Neural crest cell (in vitro differentiated cells): ENCODE measurements around the gene PPDPF. TPM values are rescaled to one million over a fixed set of nuclear protein-coding genes. Genes with fewer than 3 reads are reported as not detected.

Experiments used
- DNase-seq: peaks from one replicate; pipeline ENCODE4 v3.0.0; 2021; ENCODE audit warnings: low read depth, mixed read lengths, low spot score
- H3K27ac Mint-ChIP-seq: one replicate; pipeline ENCODE4 v1.8.0; 2021; ENCODE audit warnings: mild to moderate bottlenecking, mixed read lengths; ENCODE audit not compliant: unreplicated experiment
- H3K27me3 Mint-ChIP-seq: 2 replicates; pipeline ENCODE4 v1.8.0; 2021; ENCODE audit warnings: low read depth, mild to moderate bottlenecking, mixed read lengths
- H3K36me3 Mint-ChIP-seq: 2 replicates; pipeline ENCODE4 v1.8.0; 2021; ENCODE audit warnings: low read depth, mild to moderate bottlenecking, mixed read lengths
- H3K4me1 Mint-ChIP-seq: 2 replicates; pipeline ENCODE4 v1.8.0; 2021; ENCODE audit warnings: mixed read lengths
- H3K4me3 Mint-ChIP-seq: one replicate; pipeline ENCODE4 v1.8.0; 2021; ENCODE audit warnings: mild to moderate bottlenecking, mixed read lengths
- H3K9me3 Mint-ChIP-seq: 2 replicates; pipeline ENCODE4 v1.8.0; 2021; ENCODE audit warnings: mixed read lengths
- CTCF ChIP-seq: fragments of 200-600 bp; sonication (generic); conservative IDR thresholded peaks from 2 replicates; pipeline ENCODE4 v1.5.0; 2021; ENCODE audit warnings: antibody characterized with exemption, mild to moderate bottlenecking
- total RNA-seq: library from RNA; stranded (reverse); gene quantifications from 2 replicates; pipeline ENCODE4 v1.2.1, GENCODE V29; 2021

The PPDPF gene
- total RNA-seq, 1 donor from 2014 or later = 201 TPM

DNA sequence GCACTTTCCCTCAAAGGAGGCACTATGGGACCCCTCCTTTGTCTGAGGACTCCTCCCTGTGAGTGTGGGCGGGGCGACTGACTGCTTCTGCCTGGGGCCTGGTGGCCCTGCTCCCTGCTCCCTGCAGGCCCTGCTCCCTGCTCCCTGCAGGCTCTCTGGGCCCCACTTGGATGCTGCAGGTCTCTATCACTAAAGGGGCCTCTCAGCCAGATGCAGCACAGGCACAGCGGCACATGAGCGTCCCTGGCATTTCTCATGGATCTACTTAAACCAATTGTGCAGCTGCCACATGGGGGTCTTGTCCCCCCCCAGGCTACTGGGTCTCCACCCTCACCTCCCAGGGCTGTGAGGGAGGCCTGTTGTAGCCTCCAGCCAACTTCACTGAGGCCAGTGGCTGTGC, 29.5 kb upstream of the PPDPF start:
- no peak for DNase-seq
- no peak overlapping the region for H3K4me3 Mint-ChIP-seq
- H3K27me3 Mint-ChIP-seq = peaks cover 42% of the 10 kb centered on the region
- TF ChIP-seq CTCF = no peak
- no peaks in the 10 kb centered on the region for H3K36me3 Mint-ChIP-seq
- peaks cover 6% of the 10 kb centered on the region for H3K9me3 Mint-ChIP-seq
- no peaks in the 10 kb centered on the region for H3K4me1 Mint-ChIP-seq
- H3K27ac Mint-ChIP-seq = no peak overlapping the region

GRCh38 chr20:63491635-63492230, 28.8 kb upstream of the PPDPF start:
- Mint-ChIP-seq H3K27ac (no peak overlapping the region), H3K27me3 (peaks cover 46% of the 10 kb centered on the region), H3K36me3 (no peaks in the 10 kb centered on the region), H3K4me3 (no peak overlapping the region), H3K4me1 (no peaks in the 10 kb centered on the region), H3K9me3 (peaks cover 6% of the 10 kb centered on the region)
- no peak for DNase-seq
- TF ChIP-seq CTCF = no peak

- no peak for TF ChIP-seq CTCF
- Mint-ChIP-seq H3K36me3 (no peaks in the 10 kb centered on the region), H3K4me1 (no peaks in the 10 kb centered on the region), H3K4me3 (no peak overlapping the region), H3K9me3 (peaks cover 6% of the 10 kb centered on the region), H3K27me3 (peaks cover 48% of the 10 kb centered on the region), H3K27ac (no peak overlapping the region)
- no peak for DNase-seq
These were observed 28.0 kb upstream of the PPDPF start for GRCh38 chr20:63492518-63492917.

- H3K27me3 Mint-ChIP-seq = peaks cover 49% of the 10 kb centered on the region
- DNase-seq = no peak
These were observed 27.6 kb upstream of the PPDPF start for GRCh38 chr20:63492982-63493381.

GRCh38 chr20:63493563-63494020, 27.0 kb upstream of the PPDPF start:
- Mint-ChIP-seq H3K36me3 (no peaks in the 10 kb centered on the region), H3K4me3 (no peak overlapping the region), H3K9me3 (peaks cover 6% of the 10 kb centered on the region), H3K27ac (no peak overlapping the region), H3K4me1 (no peaks in the 10 kb centered on the region), H3K27me3 (peaks cover 49% of the 10 kb centered on the region)
- TF ChIP-seq CTCF = no peak
- no peak for DNase-seq

More at GRCh38 chr20:63492982-63493381, 27.6 kb upstream of the PPDPF start:
- no peak for TF ChIP-seq CTCF
- Mint-ChIP-seq H3K27ac (no peak overlapping the region), H3K36me3 (no peaks in the 10 kb centered on the region), H3K9me3 (peaks cover 6% of the 10 kb centered on the region), H3K4me1 (no peaks in the 10 kb centered on the region), H3K4me3 (no peak overlapping the region)
